H9 (cell line): ENCODE results near the gene GALR3. TPM values are rescaled to one million over a fixed set of nuclear protein-coding genes. Genes with fewer than 3 reads are reported as not detected.

Experiments used
- DNase-seq: peaks from one replicate; pipeline ENCODE4 v3.0.0-alpha.2; 2017
- H2AFZ ChIP-seq: one replicate; pipeline ENCODE4 v1.6.1; 2013; ENCODE audit warnings: mild to moderate bottlenecking, low read length, control low read depth, moderate library complexity
- H2AK5ac ChIP-seq: 2 replicates; pipeline ENCODE4 v1.6.1; 2013; ENCODE audit warnings: low read length, control low read depth, mixed read lengths; ENCODE audit not compliant: insufficient read length
- H2BK120ac ChIP-seq: one replicate; pipeline ENCODE4 v1.6.1; 2013; ENCODE audit warnings: low read depth, mild to moderate bottlenecking, low read length, control low read depth, inconsistent platforms; ENCODE audit not compliant: poor library complexity, severe bottlenecking
- H2BK12ac ChIP-seq: 2 replicates; pipeline ENCODE4 v1.6.1; 2013; ENCODE audit warnings: low read length, control low read depth, mixed read lengths, low read depth; ENCODE audit not compliant: insufficient read length
- H2BK15ac ChIP-seq: 2 replicates; pipeline ENCODE4 v1.6.1; 2013; ENCODE audit warnings: low read depth, low read length, control low read depth
- H2BK20ac ChIP-seq: one replicate; pipeline ENCODE4 v1.6.1; 2013; ENCODE audit warnings: low read depth, mild to moderate bottlenecking, low read length, control low read depth, inconsistent platforms; ENCODE audit not compliant: poor library complexity, severe bottlenecking
- H2BK5ac ChIP-seq: 2 replicates; pipeline ENCODE4 v1.6.1; 2013; ENCODE audit warnings: low read length, control low read depth, mixed read lengths; ENCODE audit not compliant: insufficient read length
- H3K14ac ChIP-seq: 2 replicates; pipeline ENCODE4 v1.6.1; 2013; ENCODE audit warnings: low read length, control low read depth; ENCODE audit not compliant: insufficient read depth
- H3K18ac ChIP-seq: 2 replicates; pipeline ENCODE4 v1.6.1; 2013; ENCODE audit warnings: low read depth, mild to moderate bottlenecking, mixed read lengths, low read length, control low read depth; ENCODE audit not compliant: insufficient read length
- H3K23ac ChIP-seq: 2 replicates; pipeline ENCODE4 v1.6.1; 2013; ENCODE audit warnings: low read length, control low read depth, mixed read lengths, low read depth; ENCODE audit not compliant: insufficient read length
- H3K23me2 ChIP-seq: 2 replicates; pipeline ENCODE4 v1.6.1; 2013; ENCODE audit warnings: low read depth, mild to moderate bottlenecking, mixed read lengths, low read length, control low read depth; ENCODE audit not compliant: insufficient read length, poor library complexity, severe bottlenecking
- H3K27ac ChIP-seq: 2 replicates; pipeline ENCODE4 v1.5.1; 2013; ENCODE audit warnings: low read length, control low read depth, mixed read lengths, low read depth; ENCODE audit not compliant: insufficient read length
- H3K27me3 ChIP-seq: 2 replicates; pipeline ENCODE4 v1.6.1; 2013; ENCODE audit warnings: low read length, control low read depth, inconsistent platforms; ENCODE audit not compliant: insufficient read depth
- H3K4ac ChIP-seq: 2 replicates; pipeline ENCODE4 v1.6.1; 2013; ENCODE audit warnings: low read depth, mild to moderate bottlenecking, control low read depth, inconsistent platforms, low read length, moderate library complexity
- H3K4me1 ChIP-seq: 2 replicates; pipeline ENCODE4 v1.6.1; 2013; ENCODE audit warnings: low read length, control low read depth, inconsistent platforms; ENCODE audit not compliant: insufficient read depth
- H3K4me2 ChIP-seq: 2 replicates; pipeline ENCODE4 v1.6.1; 2013; ENCODE audit warnings: low read length, control low read depth, mixed read lengths; ENCODE audit not compliant: insufficient read length, insufficient read depth
- H3K56ac ChIP-seq: 2 replicates; pipeline ENCODE4 v1.6.1; 2013; ENCODE audit warnings: low read depth, mild to moderate bottlenecking, mixed read lengths, low read length, control low read depth; ENCODE audit not compliant: insufficient read length
- H3K79me1 ChIP-seq: 2 replicates; pipeline ENCODE4 v1.6.1; 2013; ENCODE audit warnings: low read depth, mild to moderate bottlenecking, moderate library complexity, low read length, control low read depth, inconsistent platforms; ENCODE audit not compliant: insufficient read depth, poor library complexity, severe bottlenecking
- H3K79me2 ChIP-seq: 2 replicates; pipeline ENCODE4 v1.6.1; 2013; ENCODE audit warnings: low read length, control low read depth, inconsistent platforms; ENCODE audit not compliant: insufficient read depth
- H3K9ac ChIP-seq: 2 replicates; pipeline ENCODE4 v1.6.1; 2013; ENCODE audit warnings: low read length, control low read depth, mixed read lengths; ENCODE audit not compliant: insufficient read length; ENCODE audit errors: extremely low read depth
- H3K9me3 ChIP-seq: one replicate; pipeline ENCODE4 v1.6.1; 2013; ENCODE audit warnings: low read depth, low read length, inconsistent platforms; ENCODE audit not compliant: control insufficient read depth
- H3T11ph ChIP-seq: one replicate; pipeline ENCODE4 v1.6.1; 2013; ENCODE audit warnings: mild to moderate bottlenecking, low read length, control low read depth, inconsistent platforms
- H4K20me1 ChIP-seq: one replicate; pipeline ENCODE4 v1.6.1; 2013; ENCODE audit not compliant: control insufficient read depth, insufficient read length, insufficient read depth
- H4K5ac ChIP-seq: 2 replicates; pipeline ENCODE4 v1.6.1; 2013; ENCODE audit warnings: low read depth, mild to moderate bottlenecking, mixed read lengths, low read length, control low read depth; ENCODE audit not compliant: insufficient read length
- H4K8ac ChIP-seq: replicated peaks from 2 replicates; pipeline ENCODE4 v1.6.1; 2013; ENCODE audit warnings: low read length, control low read depth, mixed read lengths, low read depth; ENCODE audit not compliant: insufficient read length
- H4K91ac ChIP-seq: 2 replicates; pipeline ENCODE4 v1.6.1; 2013; ENCODE audit warnings: low read depth, mild to moderate bottlenecking, moderate library complexity, mixed read lengths, low read length, control low read depth; ENCODE audit not compliant: insufficient read length
- H3K27ac Mint-ChIP-seq, 3 experiments: 2 replicates in 2 of 3; 3 replicates in 1 of 3; pipeline ENCODE4 v1.8.0; 2020 to 2021; ENCODE audit warnings: mixed read lengths in 3 of 3, mild to moderate bottlenecking in 1 of 3, moderate library complexity in 1 of 3
- H3K27me3 Mint-ChIP-seq: 2 replicates; pipeline ENCODE4 v1.8.0; 2021; ENCODE audit warnings: low read depth, mild to moderate bottlenecking, moderate library complexity, mixed read lengths
- H3K36me3 Mint-ChIP-seq, 3 experiments: 2 replicates in 2 of 3; 3 replicates in 1 of 3; pipeline ENCODE4 v1.8.0; 2020 to 2021; ENCODE audit warnings: low read depth in 3 of 3, mixed read lengths in 3 of 3; ENCODE audit not compliant: insufficient read depth in 1 of 3
- H3K4me1 Mint-ChIP-seq, 2 experiments: 2 replicates each; pipeline ENCODE4 v1.8.0; 2020; ENCODE audit warnings: mixed read lengths in 2 of 2
- H3K4me3 Mint-ChIP-seq, 2 experiments: 2 replicates in 1 of 2; 3 replicates in 1 of 2; pipeline ENCODE4 v1.8.0; 2020 to 2021; ENCODE audit warnings: mild to moderate bottlenecking in 2 of 2, mixed read lengths in 2 of 2, moderate library complexity in 1 of 2
- H3K9me3 Mint-ChIP-seq, 2 experiments: 2 replicates in 1 of 2; 3 replicates in 1 of 2; pipeline ENCODE4 v1.8.0; 2020; ENCODE audit warnings: mild to moderate bottlenecking in 2 of 2, mixed read lengths in 2 of 2, moderate library complexity in 1 of 2
- CTCF ChIP-seq: fragments of 200-600 bp; sonication (generic); conservative IDR thresholded peaks from 3 replicates; pipeline ENCODE4 v1.8.0; 2021; ENCODE audit warnings: antibody characterized with exemption, mild to moderate bottlenecking
- WGBS: extraction: QIAGEN DNeasy Blood & Tissue Kit; methylation state at CpG from one replicate; pipeline ENCODE4 v1.1.7; 2013; ENCODE audit warnings: missing lambda C conversion rate, low lambda C conversion rate, mixed read lengths; ENCODE audit not compliant: insufficient read length; ENCODE audit errors: extremely low coverage; 5-methylcytosine and 5-hydroxymethylcytosine counted together
- total RNA-seq: library from RNA; stranded (reverse); gene quantifications from 2 replicates; pipeline ENCODE4 v1.2.1, GENCODE V29; 2021

GALR3 gene
- total RNA-seq, 1 experiment from 2014 or later, result 0.59 TPM

DNA sequence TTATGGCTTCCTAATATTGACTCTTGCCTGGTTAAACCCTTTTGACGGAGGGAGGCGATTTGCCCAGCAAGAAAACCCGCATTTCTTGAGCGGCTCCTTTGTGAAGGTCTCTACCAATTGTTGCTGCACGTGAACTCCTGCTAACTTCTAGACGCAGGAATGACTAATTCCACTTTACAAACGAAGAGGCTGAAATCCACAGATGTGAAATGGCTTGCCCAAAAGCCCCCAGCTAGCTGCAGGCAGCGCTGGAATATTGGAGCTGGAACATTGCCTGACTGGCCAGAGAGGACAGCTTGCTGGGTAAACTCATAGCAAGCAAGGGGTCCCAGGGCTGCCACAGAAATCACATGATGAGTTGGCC, 14.9 kb upstream of the GALR3 start:
- Histone ChIP-seq H3K9ac (peak overlapping the region; percentile 42), H3K9me3 (no peaks in the 10 kb centered on the region), H3K4me2 (peak overlapping the region; percentile 87), H3K79me1 (peaks cover 2% of the 10 kb centered on the region), H3T11ph (no peak overlapping the region), H3K27me3 (peaks cover 13% of the 10 kb centered on the region; the same call in 1 of the 2 replicates), H2AK5ac (no peak overlapping the region), H3K23me2 (peaks cover 39% of the 10 kb centered on the region), H3K23ac (no peak overlapping the region), H2AFZ (no peak overlapping the region), H2BK5ac (no peak overlapping the region), H4K8ac (no peak overlapping the region), H2BK12ac (no peak overlapping the region), H2BK120ac (no peak overlapping the region), H2BK15ac (no peak overlapping the region), H3K14ac (no peak overlapping the region; the same call in 1 of the 2 replicates), H3K79me2 (peaks cover 2% of the 10 kb centered on the region; the same call in 1 of the 2 replicates), H3K4me1 (no peaks in the 10 kb centered on the region; the same call in 1 of the 2 replicates), H4K91ac (no peak overlapping the region), H3K56ac (no peak overlapping the region), H2BK20ac (no peak overlapping the region), H3K27ac (no peak overlapping the region), H3K18ac (no peak overlapping the region), H4K5ac (no peak overlapping the region), H4K20me1 (no peaks in the 10 kb centered on the region), H3K4ac (no peak overlapping the region)
- peak; percentile 26 for DNase-seq
- no peak overlapping the region; a peak in 1 of 7 replicates for H3K27ac Mint-ChIP-seq
- no CpG with 5 or more reads among the region's 8 CpGs for WGBS
- peaks cover 26 to 34% of the 10 kb centered on the region in 2 experiments for H3K4me1 Mint-ChIP-seq
- peaks cover 0 to 4% of the 10 kb centered on the region in 2 experiments; a peak in 2 of 5 replicates for H3K9me3 Mint-ChIP-seq
- H3K27me3 Mint-ChIP-seq, result peaks cover 35% of the 10 kb centered on the region
- H3K4me3 Mint-ChIP-seq, result peak overlapping the region; percentile 81 to 93
- no peak for TF ChIP-seq CTCF
- peaks cover 0 to 4% (median under 1%) of the 10 kb centered on the region in 3 experiments; a peak in 5 of 7 replicates for H3K36me3 Mint-ChIP-seq
